Neural progenitor cell (in vitro differentiated cells): Measurements from ENCODE around the gene DLG2. TPM values are rescaled to one million over a fixed set of nuclear protein-coding genes. Genes with fewer than 3 reads are reported as not detected.

Experiments used
- DNase-seq: peaks from one replicate; pipeline ENCODE4 v3.0.0-alpha.2; 2016; ENCODE audit warnings: low spot score
- H2AFZ ChIP-seq: fragments of 200-600 bp; sonication (generic); replicated peaks from 2 replicates; pipeline ENCODE4 v1.6.1; 2016; ENCODE audit warnings: antibody characterized with exemption
- H3F3A ChIP-seq: fragments of 200-600 bp; sonication (generic); 2 replicates; pipeline ENCODE4 v1.6.1; 2016; ENCODE audit warnings: antibody characterized with exemption, low read depth
- H3K27ac ChIP-seq: fragments of 200-600 bp; sonication (generic); 2 replicates; pipeline ENCODE4 v1.5.1; 2016; ENCODE audit warnings: mild to moderate bottlenecking
- H3K27me3 ChIP-seq: fragments of 200-600 bp; sonication (generic); 2 replicates; pipeline ENCODE4 v1.6.1; 2016; ENCODE audit warnings: mild to moderate bottlenecking, moderate library complexity
- H3K36me3 ChIP-seq: fragments of 200-600 bp; sonication (generic); 2 replicates; pipeline ENCODE4 v1.5.1; 2016
- H3K4me1 ChIP-seq: fragments of 200-600 bp; sonication (generic); 2 replicates; pipeline ENCODE4 v1.6.1; 2016; ENCODE audit warnings: mixed run types
- H3K4me2 ChIP-seq: fragments of 200-600 bp; sonication (generic); 2 replicates; pipeline ENCODE4 v1.6.1; 2016
- H3K4me3 ChIP-seq: fragments of 200-600 bp; sonication (generic); 2 replicates; pipeline ENCODE4 v1.5.1; 2016
- H3K79me2 ChIP-seq: fragments of 200-600 bp; sonication (generic); 2 replicates; pipeline ENCODE4 v1.6.1; 2016; ENCODE audit warnings: low read depth
- H3K9ac ChIP-seq: fragments of 200-600 bp; sonication (generic); 2 replicates; pipeline ENCODE4 v1.6.1; 2016
- H3K9me3 ChIP-seq: fragments of 200-600 bp; sonication (generic); 2 replicates; pipeline ENCODE4 v1.5.1; 2016; ENCODE audit warnings: low read depth
- H4K20me1 ChIP-seq: fragments of 200-600 bp; sonication (generic); 2 replicates; pipeline ENCODE4 v1.6.1; 2016; ENCODE audit warnings: low read depth
- H3K27ac Mint-ChIP-seq: 3 replicates; pipeline ENCODE4 v1.8.0; 2021; ENCODE audit warnings: mixed read lengths
- H3K27me3 Mint-ChIP-seq: 2 replicates; pipeline ENCODE4 v1.8.0; 2022; ENCODE audit warnings: low read depth, mild to moderate bottlenecking, inconsistent platforms, moderate library complexity, mixed read lengths; ENCODE audit not compliant: insufficient read depth
- H3K36me3 Mint-ChIP-seq: 3 replicates; pipeline ENCODE4 v1.8.0; 2021; ENCODE audit warnings: mixed read lengths
- H3K4me1 Mint-ChIP-seq: 3 replicates; pipeline ENCODE4 v1.8.0; 2021; ENCODE audit warnings: mixed read lengths
- H3K4me3 Mint-ChIP-seq: 3 replicates; pipeline ENCODE4 v1.8.0; 2021; ENCODE audit warnings: mild to moderate bottlenecking, moderate library complexity, mixed read lengths
- H3K9me3 Mint-ChIP-seq: 3 replicates; pipeline ENCODE4 v1.8.0; 2020; ENCODE audit warnings: mixed read lengths
- EZH2 ChIP-seq: fragments of 200-600 bp; sonication (generic); IDR thresholded peaks from 2 replicates; pipeline ENCODE4 v1.6.1; 2017; ENCODE audit warnings: antibody characterized with exemption, mild to moderate bottlenecking, moderate library complexity
- EZH2phosphoT487 ChIP-seq: fragments of 200-600 bp; sonication (generic); IDR thresholded peaks from 2 replicates; pipeline ENCODE4 v1.6.1; 2017; ENCODE audit warnings: antibody characterized with exemption
- total RNA-seq: library from RNA; depleted of rRNA; stranded (reverse); fragments of >200 nt; gene quantifications from 2 replicates; pipeline ENCODE4 v1.2.3, GENCODE V29; 2015; ENCODE audit warnings: low replicate concordance
- TF ChIP-seq, protein P1 (sequence below): fragments of 200-600 bp; sonication (generic); IDR thresholded peaks from 2 replicates; pipeline ENCODE4 v1.5.1; 2017; ENCODE audit warnings: antibody characterized with exemption, mild to moderate bottlenecking

DLG2 gene
- total RNA-seq, 1 donor from 2014 or later, result 7.5 TPM

DNA sequence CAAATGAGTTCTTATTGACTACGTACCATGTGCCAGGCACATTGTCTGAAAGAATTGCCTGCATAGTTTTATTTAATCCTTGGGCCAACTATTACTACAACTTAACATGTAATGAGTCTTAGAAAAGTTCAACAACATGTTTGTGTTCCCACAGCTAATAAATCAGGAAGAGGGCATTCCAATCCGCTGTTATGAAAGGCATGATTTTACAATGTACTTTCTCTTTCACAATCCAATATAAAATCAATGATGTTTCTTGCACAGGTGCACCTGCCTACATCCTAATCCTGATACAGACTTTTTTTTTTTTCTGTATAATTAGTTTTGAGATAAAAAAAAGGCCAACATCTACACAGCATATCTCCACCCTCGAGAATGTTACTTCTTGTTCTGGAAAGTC lies 1612.6 kb downstream of the DLG2 start:
- Histone ChIP-seq H3K9ac (no peak overlapping the region), H2AFZ (no peak overlapping the region), H3K27me3 (no peaks in the 10 kb centered on the region), H3K4me1 (no peaks in the 10 kb centered on the region), H4K20me1 (no peaks in the 10 kb centered on the region), H3K9me3 (no peaks in the 10 kb centered on the region), H3K79me2 (no peaks in the 10 kb centered on the region), H3K4me3 (no peak overlapping the region), H3K36me3 (no peaks in the 10 kb centered on the region), H3K4me2 (no peak overlapping the region), H3F3A (no peaks in the 10 kb centered on the region), H3K27ac (no peak overlapping the region)
- H3K27ac Mint-ChIP-seq, result no peak overlapping the region
- H3K9me3 Mint-ChIP-seq, result no peaks in the 10 kb centered on the region
- no peak overlapping the region for H3K4me3 Mint-ChIP-seq
- no peak for DNase-seq
- TF ChIP-seq EZH2, result no peak
- no peak for TF ChIP-seq EZH2phosphoT487
- TF ChIP-seq, protein P1, sequence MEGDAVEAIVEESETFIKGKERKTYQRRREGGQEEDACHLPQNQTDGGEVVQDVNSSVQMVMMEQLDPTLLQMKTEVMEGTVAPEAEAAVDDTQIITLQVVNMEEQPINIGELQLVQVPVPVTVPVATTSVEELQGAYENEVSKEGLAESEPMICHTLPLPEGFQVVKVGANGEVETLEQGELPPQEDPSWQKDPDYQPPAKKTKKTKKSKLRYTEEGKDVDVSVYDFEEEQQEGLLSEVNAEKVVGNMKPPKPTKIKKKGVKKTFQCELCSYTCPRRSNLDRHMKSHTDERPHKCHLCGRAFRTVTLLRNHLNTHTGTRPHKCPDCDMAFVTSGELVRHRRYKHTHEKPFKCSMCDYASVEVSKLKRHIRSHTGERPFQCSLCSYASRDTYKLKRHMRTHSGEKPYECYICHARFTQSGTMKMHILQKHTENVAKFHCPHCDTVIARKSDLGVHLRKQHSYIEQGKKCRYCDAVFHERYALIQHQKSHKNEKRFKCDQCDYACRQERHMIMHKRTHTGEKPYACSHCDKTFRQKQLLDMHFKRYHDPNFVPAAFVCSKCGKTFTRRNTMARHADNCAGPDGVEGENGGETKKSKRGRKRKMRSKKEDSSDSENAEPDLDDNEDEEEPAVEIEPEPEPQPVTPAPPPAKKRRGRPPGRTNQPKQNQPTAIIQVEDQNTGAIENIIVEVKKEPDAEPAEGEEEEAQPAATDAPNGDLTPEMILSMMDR, result no peak
- no peaks in the 10 kb centered on the region for H3K27me3 Mint-ChIP-seq
- H3K4me1 Mint-ChIP-seq, result no peaks in the 10 kb centered on the region
- peaks cover 2% of the 10 kb centered on the region for H3K36me3 Mint-ChIP-seq

DNA sequence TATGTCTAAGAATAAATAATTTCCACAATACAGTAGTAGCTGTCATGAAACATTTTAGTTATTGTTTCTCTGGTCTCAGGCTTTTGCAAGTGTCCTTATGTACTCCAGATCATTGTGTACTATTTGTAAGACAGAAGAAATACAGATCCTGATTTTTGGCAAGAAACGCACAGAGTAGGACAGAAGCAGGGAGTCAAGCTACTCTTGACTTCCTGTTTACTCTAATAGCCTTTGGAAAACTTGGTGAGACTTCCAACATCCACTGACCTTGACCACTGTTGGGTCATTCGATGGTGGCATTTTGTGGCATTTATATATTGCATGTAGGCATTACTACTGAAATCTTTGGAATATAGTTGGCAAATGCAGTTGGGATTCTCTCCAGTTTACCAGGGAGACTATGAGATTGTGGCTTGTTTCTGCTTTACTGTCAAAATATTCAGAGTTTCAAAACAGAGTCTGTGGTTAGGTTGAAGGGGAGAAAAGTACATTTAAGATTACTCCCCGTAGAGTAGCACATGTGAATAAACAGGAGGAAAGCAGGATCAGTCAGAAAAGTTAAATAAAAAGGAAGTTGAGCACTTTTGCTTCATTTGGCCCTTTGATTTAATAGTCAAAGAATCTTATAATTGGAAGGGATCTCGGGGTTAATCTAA lies 1614.8 kb downstream of the DLG2 start:
- H4K20me1 ChIP-seq, result no peaks in the 10 kb centered on the region
- no peak overlapping the region for H3K27ac Mint-ChIP-seq
- no peak overlapping the region for H3K27ac ChIP-seq
- no peak for DNase-seq
- TF ChIP-seq, protein P1, result no peak
- TF ChIP-seq EZH2phosphoT487 (no peak), EZH2 (no peak)
- no peak overlapping the region for H2AFZ ChIP-seq
- no peak overlapping the region for H3K9ac ChIP-seq
- no peaks in the 10 kb centered on the region for H3K9me3 Mint-ChIP-seq
- H3K27me3 ChIP-seq, result no peaks in the 10 kb centered on the region
- no peaks in the 10 kb centered on the region for H3K4me1 Mint-ChIP-seq
- peaks cover 2% of the 10 kb centered on the region for H3K36me3 Mint-ChIP-seq
- H3K4me2 ChIP-seq, result no peak overlapping the region
- no peaks in the 10 kb centered on the region for H3K36me3 ChIP-seq
- H3K9me3 ChIP-seq, result no peaks in the 10 kb centered on the region
- H3K79me2 ChIP-seq, result no peaks in the 10 kb centered on the region
- no peaks in the 10 kb centered on the region for H3F3A ChIP-seq
- no peaks in the 10 kb centered on the region for H3K4me1 ChIP-seq
- H3K4me3 ChIP-seq, result no peak overlapping the region
- H3K27me3 Mint-ChIP-seq, result no peaks in the 10 kb centered on the region
- no peak overlapping the region for H3K4me3 Mint-ChIP-seq

DNA sequence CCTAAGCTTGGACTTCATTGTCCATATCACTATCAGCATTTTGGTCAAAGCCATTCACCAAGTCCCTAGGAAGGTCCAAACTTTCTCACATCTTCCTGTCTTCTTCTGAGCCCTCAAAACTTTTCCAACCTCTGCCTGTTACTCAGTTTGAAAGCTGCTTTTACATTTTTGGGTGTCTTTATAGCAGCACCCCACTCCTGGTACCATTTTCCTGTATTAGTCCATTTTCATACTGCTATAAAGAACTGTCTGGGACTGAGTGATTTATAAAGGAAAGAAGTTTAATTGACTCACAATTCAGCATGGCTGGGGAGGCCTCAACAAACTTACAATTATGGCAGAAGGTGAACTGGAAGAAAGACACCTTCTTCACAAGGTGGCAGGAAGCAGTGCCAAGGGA lies 1624.0 kb downstream of the DLG2 start:
- DNase-seq, result no peak
- H3K36me3 Mint-ChIP-seq, result peaks cover 4% of the 10 kb centered on the region
- no peaks in the 10 kb centered on the region for H3K27me3 ChIP-seq
- no peaks in the 10 kb centered on the region for H3K4me1 ChIP-seq
- peaks cover 4% of the 10 kb centered on the region for H3K36me3 ChIP-seq
- no peaks in the 10 kb centered on the region for H3K4me1 Mint-ChIP-seq
- H3K27ac Mint-ChIP-seq, result no peak overlapping the region
- no peak overlapping the region for H2AFZ ChIP-seq
- H3K9me3 Mint-ChIP-seq, result peaks cover 41% of the 10 kb centered on the region
- no peak overlapping the region for H3K4me2 ChIP-seq
- no peaks in the 10 kb centered on the region for H3K79me2 ChIP-seq
- H3K4me3 Mint-ChIP-seq, result no peak overlapping the region
- no peak overlapping the region for H3K27ac ChIP-seq
- H3K4me3 ChIP-seq, result no peak overlapping the region
- H3K9ac ChIP-seq, result no peak overlapping the region
- H3K27me3 Mint-ChIP-seq, result no peaks in the 10 kb centered on the region
- H4K20me1 ChIP-seq, result no peaks in the 10 kb centered on the region
- H3K9me3 ChIP-seq, result peaks cover 28% of the 10 kb centered on the region
- no peaks in the 10 kb centered on the region for H3F3A ChIP-seq
- TF ChIP-seq, protein P1, result no peak
